Smooth muscle cell (in vitro differentiated cells): Measurements from ENCODE around the gene HAAO. TPM values are rescaled to one million over a fixed set of nuclear protein-coding genes. Genes with fewer than 3 reads are reported as not detected.

Source experiments
- DNase-seq: peaks from one replicate; lab custom pipeline; 2025; ENCODE audit not compliant: unreplicated experiment; lab: John Stamatoyannopoulos, UW
- H2AFZ ChIP-seq: fragments of 200-600 bp; sonication (generic); 2 replicates; pipeline ENCODE4 v1.6.0; 2016; ENCODE audit warnings: antibody characterized with exemption, low read depth, mild to moderate bottlenecking
- H3F3A ChIP-seq: fragments of 200-600 bp; sonication (generic); 2 replicates; pipeline ENCODE4 v1.6.0; 2017; ENCODE audit warnings: antibody characterized with exemption, low read depth
- H3K27ac ChIP-seq: fragments of 200-600 bp; sonication (generic); 2 replicates; pipeline ENCODE4 v1.5.1; 2016; ENCODE audit warnings: low read depth, mild to moderate bottlenecking
- H3K27me3 ChIP-seq: fragments of 200-600 bp; sonication (generic); 2 replicates; pipeline ENCODE4 v1.6.1; 2016; ENCODE audit warnings: low read depth, mild to moderate bottlenecking
- H3K36me3 ChIP-seq: fragments of 200-600 bp; sonication (generic); 2 replicates; pipeline ENCODE4 v1.5.1; 2016; ENCODE audit warnings: low read depth
- H3K4me1 ChIP-seq: fragments of 200-600 bp; sonication (generic); 2 replicates; pipeline ENCODE4 v1.5.1; 2016; ENCODE audit warnings: low read depth
- H3K4me2 ChIP-seq: fragments of 200-600 bp; sonication (generic); 2 replicates; pipeline ENCODE4 v1.6.0; 2016; ENCODE audit warnings: mild to moderate bottlenecking
- H3K4me3 ChIP-seq: fragments of 200-600 bp; sonication (generic); 2 replicates; pipeline ENCODE4 v1.5.1; 2016; ENCODE audit warnings: mild to moderate bottlenecking
- H3K79me2 ChIP-seq: fragments of 200-600 bp; sonication (generic); 2 replicates; pipeline ENCODE4 v1.6.0; 2016; ENCODE audit warnings: low read depth, mild to moderate bottlenecking
- H3K9ac ChIP-seq: fragments of 200-600 bp; sonication (generic); 2 replicates; pipeline ENCODE4 v1.6.0; 2016; ENCODE audit warnings: low read depth
- H3K9me3 ChIP-seq: fragments of 200-600 bp; sonication (generic); replicated peaks from 2 replicates; pipeline ENCODE4 v1.5.1; 2016; ENCODE audit warnings: low read depth
- H4K20me1 ChIP-seq: fragments of 200-600 bp; sonication (generic); 2 replicates; pipeline ENCODE4 v1.6.0; 2016; ENCODE audit warnings: low read depth
- WGBS: methylation state at CpG from one replicate; pipeline ENCODE4 v1.1.7; 2016; ENCODE audit warnings: low lambda C conversion rate; 5-methylcytosine and 5-hydroxymethylcytosine counted together
- polyA plus RNA-seq: library from polyadenylated mRNA; unstranded; fragments of >200 nt; fragmentation: Nextera tagmentation; extraction: Ambion mirVana; gene quantifications from 2 replicates; pipeline ENCODE4 v1.2.1, GENCODE V29; 2016
- total RNA-seq: library from RNA; depleted of rRNA; stranded (reverse); fragments of >200 nt; gene quantifications from 2 replicates; pipeline ENCODE4 v1.2.3, GENCODE V29; 2014
- TF ChIP-seq, protein P1 (sequence below): fragments of 200-600 bp; sonication (generic); IDR thresholded peaks from 2 replicates; pipeline ENCODE4 v1.5.1; 2017; ENCODE audit warnings: borderline replicate concordance, mild to moderate bottlenecking, antibody characterized with exemption; ENCODE audit not compliant: insufficient read depth, poor library complexity, severe bottlenecking

The HAAO gene
- total and polyA plus RNA-seq, 2 experiments from 2014 or later = 4.5 to 10.3 TPM

DNA sequence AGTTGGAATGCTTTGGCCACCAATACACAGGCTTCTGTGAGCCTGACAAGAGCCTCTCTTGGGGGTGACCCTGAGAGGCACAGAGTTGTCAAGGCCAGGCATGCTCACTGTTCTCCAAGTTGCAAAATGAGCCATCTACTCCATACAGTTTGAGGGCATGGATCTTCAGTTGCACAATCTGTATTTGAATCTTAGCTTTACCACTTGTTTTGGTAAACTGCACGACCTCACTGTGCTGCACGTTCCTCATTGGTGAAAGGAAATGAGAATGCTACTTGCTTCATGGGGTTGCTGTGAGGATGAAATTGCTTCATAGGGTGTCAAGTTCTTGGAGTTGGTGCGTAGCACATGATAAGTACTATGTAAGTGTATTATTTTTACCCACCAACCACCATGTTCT lies 12.0 kb upstream of the HAAO start:
- H2AFZ ChIP-seq = no peak overlapping the region
- no peak overlapping the region for H3K4me2 ChIP-seq
- no peaks in the 10 kb centered on the region for H3K36me3 ChIP-seq
- H3F3A ChIP-seq = no peaks in the 10 kb centered on the region
- WGBS = 93% methylated on average over 3 of the region's 3 CpGs
- H3K79me2 ChIP-seq = no peaks in the 10 kb centered on the region
- peaks cover 4% of the 10 kb centered on the region for H3K4me1 ChIP-seq
- TF ChIP-seq, protein P1, sequence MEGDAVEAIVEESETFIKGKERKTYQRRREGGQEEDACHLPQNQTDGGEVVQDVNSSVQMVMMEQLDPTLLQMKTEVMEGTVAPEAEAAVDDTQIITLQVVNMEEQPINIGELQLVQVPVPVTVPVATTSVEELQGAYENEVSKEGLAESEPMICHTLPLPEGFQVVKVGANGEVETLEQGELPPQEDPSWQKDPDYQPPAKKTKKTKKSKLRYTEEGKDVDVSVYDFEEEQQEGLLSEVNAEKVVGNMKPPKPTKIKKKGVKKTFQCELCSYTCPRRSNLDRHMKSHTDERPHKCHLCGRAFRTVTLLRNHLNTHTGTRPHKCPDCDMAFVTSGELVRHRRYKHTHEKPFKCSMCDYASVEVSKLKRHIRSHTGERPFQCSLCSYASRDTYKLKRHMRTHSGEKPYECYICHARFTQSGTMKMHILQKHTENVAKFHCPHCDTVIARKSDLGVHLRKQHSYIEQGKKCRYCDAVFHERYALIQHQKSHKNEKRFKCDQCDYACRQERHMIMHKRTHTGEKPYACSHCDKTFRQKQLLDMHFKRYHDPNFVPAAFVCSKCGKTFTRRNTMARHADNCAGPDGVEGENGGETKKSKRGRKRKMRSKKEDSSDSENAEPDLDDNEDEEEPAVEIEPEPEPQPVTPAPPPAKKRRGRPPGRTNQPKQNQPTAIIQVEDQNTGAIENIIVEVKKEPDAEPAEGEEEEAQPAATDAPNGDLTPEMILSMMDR = no peak
- H3K4me3 ChIP-seq = no peak overlapping the region
- H3K27me3 ChIP-seq = no peaks in the 10 kb centered on the region
- H3K9ac ChIP-seq = no peak overlapping the region
- no peaks in the 10 kb centered on the region for H3K9me3 ChIP-seq
- no peak overlapping the region for H3K27ac ChIP-seq
- no peak for DNase-seq
- no peaks in the 10 kb centered on the region for H4K20me1 ChIP-seq

DNA sequence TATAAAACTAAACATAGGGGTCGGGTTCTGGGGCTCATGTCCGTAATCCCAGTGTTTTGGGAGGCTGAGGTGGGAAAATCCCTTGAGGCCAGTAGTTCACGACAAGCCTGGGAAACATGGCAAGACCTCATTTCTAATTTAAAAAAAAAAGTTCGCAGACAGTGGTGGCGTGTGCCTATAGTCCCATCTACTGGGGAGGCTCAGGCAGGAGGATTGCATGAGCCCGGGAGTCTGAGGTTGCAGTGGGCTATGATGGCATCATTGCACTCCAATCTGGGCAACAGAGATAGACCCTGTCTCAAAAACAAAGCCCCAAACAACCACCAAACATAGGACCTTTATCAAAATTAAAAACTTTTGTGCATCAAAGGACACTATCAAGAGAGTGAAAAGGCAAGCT lies 9.8 kb upstream of the HAAO start:
- no peaks in the 10 kb centered on the region for H3K9me3 ChIP-seq
- no peaks in the 10 kb centered on the region for H4K20me1 ChIP-seq
- H3K4me2 ChIP-seq = no peak overlapping the region
- no peaks in the 10 kb centered on the region for H3K4me1 ChIP-seq
- no peaks in the 10 kb centered on the region for H3K27me3 ChIP-seq
- no peak overlapping the region for H3K4me3 ChIP-seq
- no peak for DNase-seq
- no peak overlapping the region for H2AFZ ChIP-seq
- TF ChIP-seq, protein P1 = no peak
- H3F3A ChIP-seq = no peaks in the 10 kb centered on the region
- no peaks in the 10 kb centered on the region for H3K36me3 ChIP-seq
- H3K79me2 ChIP-seq = no peaks in the 10 kb centered on the region
- H3K9ac ChIP-seq = no peak overlapping the region
- 89% methylated on average over 6 of the region's 6 CpGs for WGBS
- H3K27ac ChIP-seq = no peak overlapping the region

DNA sequence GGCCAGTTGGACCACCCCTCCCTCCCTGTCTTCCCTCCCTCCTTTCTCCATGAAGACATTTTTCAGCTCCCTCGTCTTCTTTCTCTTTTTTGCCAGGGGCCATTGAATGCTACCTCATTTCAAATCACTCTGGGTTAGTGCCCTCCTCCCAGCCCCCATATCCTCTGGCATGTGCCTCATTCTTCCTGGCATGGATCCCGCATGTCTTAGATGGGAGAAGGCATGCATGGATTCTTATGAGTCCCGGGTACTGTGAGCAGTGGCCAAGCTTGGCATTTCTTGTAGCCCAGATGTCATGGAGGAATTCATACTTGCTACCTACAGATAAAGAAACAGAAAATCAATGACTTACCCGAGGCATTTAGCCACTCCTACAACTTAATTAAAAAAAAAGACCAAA lies 9.0 kb upstream of the HAAO start:
- WGBS = 87% methylated on average over 4 of the region's 4 CpGs
- Histone ChIP-seq H3K4me1 (no peaks in the 10 kb centered on the region), H4K20me1 (no peaks in the 10 kb centered on the region), H3F3A (no peaks in the 10 kb centered on the region), H3K36me3 (no peaks in the 10 kb centered on the region), H3K9ac (no peak overlapping the region), H3K79me2 (no peaks in the 10 kb centered on the region), H2AFZ (no peak overlapping the region), H3K27me3 (no peaks in the 10 kb centered on the region), H3K4me3 (no peak overlapping the region), H3K9me3 (no peaks in the 10 kb centered on the region), H3K4me2 (no peak overlapping the region), H3K27ac (no peak overlapping the region)
- no peak for DNase-seq
- TF ChIP-seq, protein P1 = no peak

GRCh38 chr2:42800981-42801380 lies 8.6 kb upstream of the HAAO start:
- no peaks in the 10 kb centered on the region for H3K27me3 ChIP-seq
- H3K4me1 ChIP-seq = no peaks in the 10 kb centered on the region
- TF ChIP-seq, protein P1 = no peak
- no peak overlapping the region for H3K27ac ChIP-seq
- no peak overlapping the region for H3K4me3 ChIP-seq
- no peak overlapping the region for H3K4me2 ChIP-seq
- WGBS = 93% methylated on average over 2 of the region's 2 CpGs
- H3K79me2 ChIP-seq = no peaks in the 10 kb centered on the region
- no peaks in the 10 kb centered on the region for H3K9me3 ChIP-seq
- H3K9ac ChIP-seq = no peak overlapping the region
- DNase-seq = no peak
- no peaks in the 10 kb centered on the region for H3K36me3 ChIP-seq
- no peaks in the 10 kb centered on the region for H3F3A ChIP-seq
- no peaks in the 10 kb centered on the region for H4K20me1 ChIP-seq
- no peak overlapping the region for H2AFZ ChIP-seq
